ENCODE measurements around the gene PKIB.

The PKIB gene

GRCh38 chr6:122665929-122666328 lies 55.7 kb downstream of the PKIB start:
- no peaks in the 10 kb centered on the region for H3F3A ChIP-seq (ENCODE audit: insufficient read depth, low read length)
- H3K79me2 ChIP-seq (ENCODE audit: low read length): no peaks in the 10 kb centered on the region
- H3K9me2 ChIP-seq (replicated peaks; ENCODE audit: insufficient read depth, low read length): no peaks in the 10 kb centered on the region
- H3K27ac ChIP-seq (ENCODE audit: low read length): no peak overlapping the region
- H3K9me3 ChIP-seq (replicated peaks; ENCODE audit: insufficient read depth, low read length): no peaks in the 10 kb centered on the region
- H4K20me1 ChIP-seq (ENCODE audit: insufficient read depth, low read length): no peaks in the 10 kb centered on the region
- DNase-seq: no peak
- H3K9ac ChIP-seq (ENCODE audit: low read length): no peak overlapping the region
- H3K27me3 ChIP-seq (replicated peaks; ENCODE audit: insufficient read depth, low read length): no peaks in the 10 kb centered on the region
- no peak for TF ChIP-seq EZH2 (optimal IDR thresholded peaks at IDR 0.05; ENCODE audit: low read depth, low read length)
- no peak for TF ChIP-seq EZH2phosphoT487 (IDR thresholded peaks at IDR 0.05; ENCODE audit: low read length)
- TF ChIP-seq CTCF (IDR thresholded peaks at IDR 0.05; ENCODE audit: low read length): no peak
- no peaks in the 10 kb centered on the region for H3K36me3 ChIP-seq (replicated peaks; ENCODE audit: insufficient read depth, low read length)
- H3K4me2 ChIP-seq (ENCODE audit: low read depth, low read length): no peak overlapping the region
- no peak overlapping the region for H2AFZ ChIP-seq (ENCODE audit: low read length)
- H3K4me1 ChIP-seq (ENCODE audit: low read length): no peaks in the 10 kb centered on the region
- H3K4me3 ChIP-seq (ENCODE audit: low read length): no peak overlapping the region

- Histone ChIP-seq H3K4me2 (ENCODE audit: low read depth, low read length) (no peak overlapping the region), H3K9ac (ENCODE audit: low read length) (no peak overlapping the region), H2AFZ (ENCODE audit: low read length) (no peak overlapping the region), H3K9me2 (replicated peaks; ENCODE audit: insufficient read depth, low read length) (no peaks in the 10 kb centered on the region), H4K20me1 (ENCODE audit: insufficient read depth, low read length) (no peaks in the 10 kb centered on the region), H3K4me3 (ENCODE audit: low read length) (no peak overlapping the region), H3K9me3 (replicated peaks; ENCODE audit: insufficient read depth, low read length) (no peaks in the 10 kb centered on the region), H3K27ac (ENCODE audit: low read length) (no peak overlapping the region), H3K36me3 (replicated peaks; ENCODE audit: insufficient read depth, low read length) (no peaks in the 10 kb centered on the region), H3K27me3 (replicated peaks; ENCODE audit: insufficient read depth, low read length) (no peaks in the 10 kb centered on the region), H3K79me2 (ENCODE audit: low read length) (no peaks in the 10 kb centered on the region), H3F3A (ENCODE audit: insufficient read depth, low read length) (no peaks in the 10 kb centered on the region), H3K4me1 (ENCODE audit: low read length) (no peaks in the 10 kb centered on the region)
- no peak for DNase-seq
- TF ChIP-seq EZH2 (optimal IDR thresholded peaks at IDR 0.05; ENCODE audit: low read depth, low read length) (no peak), CTCF (IDR thresholded peaks at IDR 0.05; ENCODE audit: low read length) (no peak), EZH2phosphoT487 (IDR thresholded peaks at IDR 0.05; ENCODE audit: low read length) (no peak)
Observed at GRCh38 chr6:122666418-122666817, 56.2 kb downstream of the PKIB start.

GRCh38 chr6:122669418-122669817 lies 59.2 kb downstream of the PKIB start:
- no peaks in the 10 kb centered on the region for H3K9me2 ChIP-seq (replicated peaks; ENCODE audit: insufficient read depth, low read length)
- no peaks in the 10 kb centered on the region for H3K79me2 ChIP-seq (ENCODE audit: low read length)
- no peak overlapping the region for H3K4me3 ChIP-seq (ENCODE audit: low read length)
- TF ChIP-seq EZH2phosphoT487 (IDR thresholded peaks at IDR 0.05; ENCODE audit: low read length) (no peak), CTCF (IDR thresholded peaks at IDR 0.05; ENCODE audit: low read length) (no peak), EZH2 (optimal IDR thresholded peaks at IDR 0.05; ENCODE audit: low read depth, low read length) (no peak)
- no peaks in the 10 kb centered on the region for H3K36me3 ChIP-seq (replicated peaks; ENCODE audit: insufficient read depth, low read length)
- no peak for DNase-seq
- no peaks in the 10 kb centered on the region for H3K27me3 ChIP-seq (replicated peaks; ENCODE audit: insufficient read depth, low read length)
- no peak overlapping the region for H2AFZ ChIP-seq (ENCODE audit: low read length)
- no peaks in the 10 kb centered on the region for H3F3A ChIP-seq (ENCODE audit: insufficient read depth, low read length)
- no peaks in the 10 kb centered on the region for H3K9me3 ChIP-seq (replicated peaks; ENCODE audit: insufficient read depth, low read length)
- no peak overlapping the region for H3K9ac ChIP-seq (ENCODE audit: low read length)
- no peaks in the 10 kb centered on the region for H4K20me1 ChIP-seq (ENCODE audit: insufficient read depth, low read length)
- H3K4me1 ChIP-seq (ENCODE audit: low read length): no peaks in the 10 kb centered on the region
- no peak overlapping the region for H3K4me2 ChIP-seq (ENCODE audit: low read depth, low read length)
- no peak overlapping the region for H3K27ac ChIP-seq (ENCODE audit: low read length)
